ENCODE measurements around the gene ADH1C. TPM values are rescaled to one million over a fixed set of nuclear protein-coding genes. Genes with fewer than 3 reads are reported as not detected.
"Not testable (repeated sequence)": the region's sequence is repeated elsewhere in the genome, so short reads cannot be mapped to it uniquely, and the experiment has no call there.

The ADH1C gene
- polyA plus RNA-seq, 12 donors = 5.5 to 18.2 (median 8.8) TPM; not detected in 1

DNA sequence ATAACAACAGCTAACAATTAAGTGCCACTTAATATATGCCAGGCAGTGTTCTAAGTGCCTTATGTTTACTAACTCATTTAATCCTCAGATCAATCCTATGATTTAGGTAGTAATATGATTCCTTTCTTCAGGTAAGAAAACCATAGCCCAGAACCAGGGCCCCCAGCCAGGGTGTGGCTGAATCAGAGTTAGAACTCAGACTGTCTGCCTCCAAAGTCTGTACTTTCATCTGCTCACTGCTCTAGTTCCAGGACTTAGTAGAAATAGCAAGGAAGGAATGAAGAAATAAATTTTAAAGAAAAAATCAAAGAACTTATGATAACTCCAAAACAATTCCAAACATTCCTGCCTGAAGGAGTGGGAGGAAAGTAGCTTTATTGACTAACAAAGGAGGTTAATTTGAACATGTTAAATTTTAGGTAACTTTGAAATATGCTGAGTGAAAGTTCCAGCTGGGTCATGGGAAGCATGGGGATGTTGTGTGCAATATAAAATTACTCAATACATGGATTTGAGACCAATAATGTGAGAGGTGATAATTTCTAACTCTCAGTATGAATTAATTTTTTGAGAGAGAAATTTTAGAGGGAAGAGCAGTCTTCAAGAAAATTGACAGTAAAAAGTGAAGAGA is 8.8 kb upstream of the ADH1C start:
- DNase-seq = no peak

DNA sequence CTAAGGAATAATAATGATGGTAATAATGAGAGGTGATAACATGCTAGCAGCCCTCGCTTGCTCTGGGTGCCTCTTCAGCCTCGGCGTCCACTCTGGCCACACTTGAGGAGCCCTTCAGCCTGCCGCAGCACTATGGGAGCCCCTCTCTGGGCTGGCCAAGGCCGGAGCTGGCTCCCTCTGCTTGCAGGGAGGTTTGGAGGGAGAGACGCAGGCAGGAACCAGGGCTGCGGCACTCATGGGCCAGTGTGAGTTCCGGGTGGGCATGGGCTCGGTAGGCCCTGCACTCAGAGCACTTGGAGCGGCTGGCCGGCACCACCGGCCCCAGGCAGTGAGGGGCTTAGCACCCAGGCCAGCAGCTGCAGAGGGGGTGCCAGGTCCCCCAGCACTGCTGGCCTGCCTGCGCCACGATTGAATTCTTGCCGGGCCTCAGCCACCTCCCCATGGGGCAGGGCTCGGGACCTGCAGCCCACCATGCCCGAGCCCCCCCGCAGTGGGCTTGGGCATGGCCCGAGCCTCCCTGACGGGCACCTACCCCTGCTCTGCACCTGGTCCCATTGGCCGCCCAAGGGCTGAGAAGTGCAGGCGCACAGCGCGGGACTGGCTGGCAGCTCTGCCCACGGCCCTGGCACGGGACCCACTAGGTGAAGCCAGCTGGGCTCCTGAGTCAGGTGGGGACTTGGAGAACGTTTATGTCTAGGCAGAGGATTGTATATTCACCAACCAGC is 7.1 kb upstream of the ADH1C start:
- no peak for DNase-seq

GRCh38 chr4:99357948-99358347 is 5.4 kb upstream of the ADH1C start:
- no peak for DNase-seq

DNA sequence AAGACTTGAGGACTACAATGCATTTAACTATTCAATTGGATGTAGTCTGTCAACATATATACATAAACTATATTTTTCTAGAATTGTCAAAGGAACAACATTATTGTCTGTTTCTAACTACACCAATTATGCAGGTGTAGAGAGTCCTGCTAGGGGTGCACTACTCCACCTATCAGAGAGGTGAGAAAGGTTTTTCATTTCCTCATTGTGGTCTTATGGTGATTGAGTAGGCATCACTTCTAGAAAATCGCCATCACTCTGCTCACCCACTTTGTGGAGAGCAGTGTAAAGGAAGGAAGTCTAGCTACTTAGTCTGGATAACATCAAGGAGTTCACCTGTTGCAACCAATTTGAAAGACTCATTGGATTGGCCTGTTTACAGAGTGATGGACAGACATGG is 4.4 kb upstream of the ADH1C start:
- DNase-seq = no peak

DNA sequence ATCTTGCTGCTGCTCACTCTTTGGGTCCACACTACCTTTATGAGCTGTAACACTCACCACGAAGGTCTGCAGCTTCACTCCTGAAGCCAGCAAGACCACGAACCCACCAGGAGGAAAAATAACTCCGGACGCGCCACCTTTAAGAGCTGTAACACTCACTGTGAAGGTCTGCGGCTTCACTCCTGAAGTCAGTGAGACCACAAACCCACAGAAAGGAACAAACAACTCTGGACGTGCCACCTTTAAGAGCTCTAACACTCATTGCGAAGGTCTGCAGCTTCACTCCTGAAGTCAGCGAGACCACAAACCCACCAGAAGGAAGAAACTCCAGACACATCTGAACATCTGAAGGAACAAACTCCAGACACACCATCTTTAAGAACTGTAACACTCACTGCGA is 3.6 kb upstream of the ADH1C start:
- not testable (repeated sequence) for DNase-seq

DNA sequence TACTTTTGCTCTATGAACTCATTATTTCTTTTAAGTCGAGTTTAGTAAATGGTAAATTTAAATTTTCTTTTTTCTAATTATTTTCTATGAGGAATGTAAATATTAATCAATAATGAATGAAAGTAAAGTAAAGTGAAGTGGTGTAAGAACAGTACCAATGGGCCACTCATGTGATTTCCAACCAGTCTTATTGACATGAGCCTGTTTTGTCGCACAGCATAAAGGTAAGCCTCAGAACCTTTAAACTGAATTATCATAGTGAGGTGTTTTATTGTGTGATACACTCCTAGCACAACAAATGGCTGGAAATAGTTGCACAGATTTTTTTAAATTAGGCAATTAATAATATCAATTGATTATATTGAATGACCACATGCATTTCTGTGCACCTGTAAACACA is 1.1 kb downstream of the ADH1C start:
- no peak for DNase-seq

DNA sequence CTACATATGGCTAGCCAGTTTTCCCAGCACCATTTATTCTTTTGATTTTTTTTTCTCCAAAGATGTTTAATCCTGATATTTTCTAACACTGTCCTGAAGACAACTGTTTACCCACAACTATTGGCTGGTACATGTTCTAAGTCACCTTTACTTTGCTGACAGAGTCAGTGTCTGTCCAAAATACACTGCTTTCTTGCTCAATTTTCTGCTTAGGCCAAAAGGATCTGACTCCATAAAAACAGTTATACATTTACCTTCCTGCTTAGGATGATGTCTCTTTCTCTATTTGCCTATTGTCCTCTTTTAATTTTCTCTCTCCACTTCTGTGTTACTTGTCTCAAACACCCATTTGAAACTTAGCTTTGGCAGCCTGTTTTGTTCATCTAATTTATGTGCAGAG is 3.2 kb downstream of the ADH1C start:
- DNase-seq = no peak

- DNase-seq = not testable (repeated sequence)
Measured at GRCh38 chr4:99342624-99343023, 9.9 kb downstream of the ADH1C start.

GRCh38 chr4:99341426-99341825 is 11.1 kb downstream of the ADH1C start:
- no peak for DNase-seq

DNA sequence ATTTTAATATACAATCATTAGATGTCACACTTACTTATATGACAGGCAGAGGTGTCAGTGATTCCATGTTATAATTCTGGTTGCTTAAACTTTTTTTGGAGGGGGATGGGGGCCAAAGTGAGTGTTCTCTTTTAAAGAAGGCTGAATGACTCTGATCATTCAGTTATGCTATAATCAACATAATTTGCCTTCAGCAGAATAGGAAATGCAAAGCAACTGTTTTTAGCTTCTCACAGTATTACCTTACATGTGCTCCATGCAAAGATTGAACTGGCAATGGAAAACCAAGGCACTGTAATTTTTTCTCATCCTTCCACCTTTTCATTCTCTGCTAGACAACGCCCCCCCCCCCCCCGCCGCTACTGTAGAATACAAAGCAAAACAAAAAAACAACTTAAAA is 13.4 kb downstream of the ADH1C start:
- DNase-seq = no peak

- no peak for DNase-seq
Measured at GRCh38 chr4:99336553-99336952, 16.0 kb downstream of the ADH1C start.

- DNase-seq = no peak
Measured at GRCh38 chr4:99334880-99335279, 17.7 kb downstream of the ADH1C start.

- DNase-seq = no peak
Measured at GRCh38 chr4:99330648-99331047, 21.9 kb downstream of the ADH1C start.

- DNase-seq = no peak
Measured at GRCh38 chr4:99329876-99330275, 22.7 kb downstream of the ADH1C start.

DNA sequence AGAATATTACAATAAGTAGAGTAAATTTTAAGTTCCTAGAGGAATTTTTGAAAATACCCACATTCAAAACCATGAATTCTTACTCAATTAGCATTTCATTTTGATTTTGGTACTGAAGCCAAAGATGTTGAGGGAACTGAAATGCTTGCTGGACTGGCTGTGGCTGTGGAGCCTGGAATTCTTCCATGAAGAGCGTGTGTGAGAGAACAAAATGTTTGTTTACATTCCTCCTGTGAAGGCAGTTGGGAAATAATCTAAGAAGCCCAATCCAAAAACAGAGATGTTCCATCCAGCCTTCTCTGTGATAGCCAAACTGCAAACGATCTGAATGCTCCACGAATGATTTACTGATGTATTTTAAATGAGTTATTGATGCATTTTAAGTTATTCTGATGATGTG is 27.6 kb downstream of the ADH1C start:
- DNase-seq = peak; percentile 85

GRCh38 chr4:99324361-99324760 is 28.2 kb downstream of the ADH1C start:
- DNase-seq = no peak

- no peak for DNase-seq
Measured at GRCh38 chr4:99323756-99324155, 28.8 kb downstream of the ADH1C start.

GRCh38 chr4:99321241-99322191 is 31.0 kb downstream of the ADH1C start, which contains the start of gene ADH1B:
ADH1B (minus strand) TSS chr4:99321401; CDS start chr4:99321331, 70 bp downstream.
- DNase-seq = no peak

DNA sequence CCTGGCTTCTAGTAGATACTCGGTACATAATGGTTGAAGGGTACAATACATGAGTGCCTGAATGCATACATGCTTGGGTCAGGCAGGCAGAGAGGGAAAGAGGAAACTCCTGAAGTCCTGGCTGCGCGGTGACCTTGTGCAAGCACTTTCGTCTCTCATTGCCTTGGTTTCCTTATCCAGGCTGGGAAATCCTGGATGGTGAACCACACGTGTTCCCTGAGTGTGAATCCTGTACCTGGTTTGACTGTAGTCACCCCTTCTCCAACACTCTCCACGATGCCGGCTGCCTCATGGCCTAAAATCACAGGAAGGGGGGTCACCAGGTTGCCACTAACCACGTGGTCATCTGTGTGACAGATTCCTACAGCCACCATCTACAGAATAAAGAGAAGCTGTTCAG is 34.7 kb downstream of the ADH1C start:
- DNase-seq = not testable (repeated sequence)

DNA sequence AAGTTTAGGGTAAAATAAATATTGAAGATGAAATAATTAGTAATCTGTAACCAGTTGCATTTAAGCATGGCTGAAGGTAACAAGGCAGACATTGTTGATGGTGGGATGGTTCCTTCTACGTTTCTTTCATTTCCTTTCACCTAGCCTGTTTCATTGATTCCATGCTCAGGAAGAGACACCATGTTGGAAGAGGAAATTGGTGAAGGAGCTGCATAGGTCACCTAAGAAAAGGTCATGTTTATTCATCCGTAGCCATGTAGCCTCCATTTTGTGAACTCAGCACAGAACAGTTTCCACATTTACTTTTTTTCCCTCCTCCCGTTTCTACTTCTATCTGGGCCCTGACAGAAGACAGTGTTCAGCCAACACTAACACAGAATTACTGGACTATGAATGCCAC is 35.2 kb downstream of the ADH1C start:
- DNase-seq = no peak

- no peak for DNase-seq
Measured at GRCh38 chr4:99315839-99316238, 36.7 kb downstream of the ADH1C start.

DNA sequence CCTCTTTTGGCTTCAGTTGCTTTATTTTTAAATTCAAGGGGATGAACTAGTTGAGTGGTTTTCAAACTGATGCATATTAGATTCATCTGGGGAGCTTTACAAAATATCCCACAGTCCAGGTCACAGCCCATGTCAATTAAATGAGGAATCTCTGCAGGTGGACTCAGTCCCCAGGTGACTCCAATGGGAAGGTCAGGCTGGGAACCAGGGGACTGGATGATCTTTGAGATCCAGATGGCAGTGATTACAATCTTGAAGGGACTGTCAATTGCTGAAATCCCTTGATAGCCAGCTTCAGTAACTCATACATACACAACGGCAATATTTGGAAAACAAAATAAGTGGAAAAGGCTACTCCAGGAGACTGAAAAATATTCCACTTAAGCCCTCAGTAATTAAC is 38.3 kb downstream of the ADH1C start:
- no peak for DNase-seq

DNA sequence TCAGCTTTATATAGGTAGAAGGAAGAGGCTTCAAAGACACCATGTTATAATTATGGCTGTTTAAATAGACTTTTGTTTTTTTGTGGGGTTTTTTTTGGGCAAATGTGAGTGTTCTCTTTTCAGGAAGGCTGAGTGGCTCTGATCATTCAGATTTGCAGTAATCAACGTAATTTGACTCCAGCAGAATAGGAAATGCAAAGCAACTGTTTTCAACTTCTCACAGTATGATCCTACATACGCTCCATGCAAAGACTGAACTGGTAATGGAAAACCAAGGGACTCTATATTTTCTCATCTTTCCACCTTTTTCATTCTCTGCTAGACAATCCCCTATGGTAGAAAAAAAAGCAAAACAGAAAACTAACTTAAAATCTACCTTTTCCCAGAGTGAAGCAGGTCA is 42.2 kb downstream of the ADH1C start:
- DNase-seq = no peak
